Duodenal mucosa (tissue), 2 donors: ENCODE data around the gene CDC42BPA.

Experiments used
- H3K27ac ChIP-seq: one replicate; pipeline ENCODE4 v1.7.0; 2013; ENCODE audit warnings: low read depth, low read length
- H3K27me3 ChIP-seq, 2 donors: one replicate each; pipeline ENCODE4 v1.7.0; 2013; ENCODE audit warnings: low read length in 2 of 2, control low read depth in 1 of 2; ENCODE audit not compliant: insufficient read depth in 2 of 2, control insufficient read depth in 1 of 2
- H3K36me3 ChIP-seq, 2 donors: one replicate each; pipeline ENCODE4 v1.7.0; 2013; ENCODE audit warnings: low read length in 2 of 2, control low read depth in 1 of 2; ENCODE audit not compliant: insufficient read depth in 2 of 2, control insufficient read depth in 1 of 2
- H3K4me1 ChIP-seq, 2 donors: one replicate each; pipeline ENCODE4 v1.7.0; 2013; ENCODE audit warnings: low read length in 2 of 2, control low read depth in 1 of 2; ENCODE audit not compliant: insufficient read depth in 2 of 2, control insufficient read depth in 1 of 2
- H3K4me3 ChIP-seq, 2 donors: one replicate each; pipeline ENCODE4 v1.7.0; 2013; ENCODE audit warnings: low read length in 2 of 2, low read depth in 1 of 2
- H3K9ac ChIP-seq, 2 donors: one replicate each; pipeline ENCODE4 v1.7.0; 2013; ENCODE audit warnings: low read length in 2 of 2, low read depth in 1 of 2
- H3K9me3 ChIP-seq, 2 donors: one replicate each; pipeline ENCODE4 v1.7.0; 2013; ENCODE audit warnings: low read length in 2 of 2, control low read depth in 1 of 2; ENCODE audit not compliant: control insufficient read depth in 1 of 2

The CDC42BPA gene

GRCh38 chr1:226980122-226980560 is 338.2 kb downstream of the CDC42BPA start:
- Histone ChIP-seq H3K27me3 (no peaks in the 10 kb centered on the region), H3K4me3 (no peak overlapping the region), H3K9ac (no peak overlapping the region), H3K27ac (no peak overlapping the region), H3K36me3 (peaks cover 11 to 58% of the 10 kb centered on the region in 2 donors), H3K4me1 (peaks cover 0 to 1% of the 10 kb centered on the region in 2 donors), H3K9me3 (no peaks in the 10 kb centered on the region)

GRCh38 chr1:226979517-226980121 is 338.7 kb downstream of the CDC42BPA start:
- Histone ChIP-seq H3K27me3 (no peaks in the 10 kb centered on the region), H3K27ac (no peak overlapping the region), H3K4me1 (peaks cover 4 to 6% of the 10 kb centered on the region in 2 donors), H3K36me3 (peaks cover 7 to 58% of the 10 kb centered on the region in 2 donors), H3K4me3 (no peak overlapping the region), H3K9ac (no peak overlapping the region), H3K9me3 (no peaks in the 10 kb centered on the region)

DNA sequence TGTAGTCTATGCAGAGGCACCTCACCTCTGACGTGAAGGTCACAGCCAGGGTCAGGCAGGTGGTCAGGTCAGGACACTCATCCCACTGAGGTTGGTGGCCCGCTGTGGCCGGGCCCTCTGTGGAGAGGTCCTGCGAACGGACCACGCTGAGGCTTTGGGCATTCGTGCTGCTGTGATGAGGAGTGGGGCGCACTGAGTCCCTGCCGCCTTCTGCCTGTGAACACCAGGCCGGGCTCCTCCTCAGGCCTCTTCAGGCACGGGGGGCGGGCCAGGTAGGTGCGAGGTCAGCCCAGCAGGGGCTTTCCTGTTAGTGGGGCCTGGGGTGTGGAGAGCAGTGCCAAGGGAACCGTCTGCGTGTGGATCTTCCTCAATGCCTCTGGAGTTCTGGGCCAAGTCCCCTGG is 339.2 kb downstream of the CDC42BPA start:
- Histone ChIP-seq H3K9me3 (no peaks in the 10 kb centered on the region), H3K36me3 (peaks cover 5 to 53% of the 10 kb centered on the region in 2 donors), H3K4me3 (no peak overlapping the region), H3K9ac (no peak overlapping the region), H3K27ac (no peak overlapping the region), H3K4me1 (peaks cover 9 to 12% of the 10 kb centered on the region in 2 donors), H3K27me3 (no peaks in the 10 kb centered on the region)

- H3K4me3 ChIP-seq: no peak overlapping the region
- H3K9ac ChIP-seq: no peak overlapping the region
- H3K36me3 ChIP-seq: peaks cover 5 to 52% of the 10 kb centered on the region in 2 donors
- H3K9me3 ChIP-seq: no peaks in the 10 kb centered on the region
- no peak overlapping the region for H3K27ac ChIP-seq
- H3K27me3 ChIP-seq: no peaks in the 10 kb centered on the region
- peaks cover 14 to 17% of the 10 kb centered on the region in 2 donors for H3K4me1 ChIP-seq
These were observed 339.7 kb downstream of the CDC42BPA start for GRCh38 chr1:226978432-226979114.

DNA sequence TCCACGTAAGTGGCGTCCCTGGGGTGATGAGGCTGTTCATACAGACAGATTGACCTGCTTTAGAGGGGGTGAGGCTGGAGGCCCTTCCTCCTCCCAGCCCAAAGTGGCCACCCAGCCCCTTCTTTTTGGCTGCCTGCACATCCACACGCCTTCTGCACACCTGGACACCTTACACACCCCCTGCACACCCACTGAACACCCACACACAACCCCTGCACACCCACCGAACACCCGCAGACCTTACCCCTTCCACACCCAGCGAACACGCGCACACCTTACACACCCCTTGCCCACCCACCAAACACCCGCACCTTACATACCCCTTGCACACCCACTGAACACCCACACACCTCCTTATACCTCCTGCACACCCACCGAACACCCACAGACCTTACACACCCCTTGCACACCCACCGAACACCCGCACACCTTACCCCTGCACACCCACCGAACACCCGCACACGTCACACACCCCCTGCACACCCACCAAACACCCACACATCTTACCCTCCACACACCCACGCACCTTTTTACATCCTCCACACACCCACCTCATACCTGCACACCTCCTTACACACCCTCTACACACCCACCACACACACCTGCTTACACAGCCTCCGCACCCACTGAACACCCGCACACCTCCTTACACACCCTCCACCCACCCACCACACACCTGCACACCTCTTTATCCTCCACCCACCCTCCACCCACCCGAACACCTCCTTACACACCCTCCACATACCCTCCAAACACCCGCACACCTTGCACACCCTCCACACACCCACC is 340.5 kb downstream of the CDC42BPA start:
- Histone ChIP-seq H3K9me3 (no peaks in the 10 kb centered on the region), H3K27me3 (no peaks in the 10 kb centered on the region), H3K27ac (no peak overlapping the region), H3K9ac (no peak overlapping the region), H3K4me1 (peaks cover 14 to 22% of the 10 kb centered on the region in 2 donors), H3K4me3 (no peak overlapping the region), H3K36me3 (peaks cover under 1 to 48% of the 10 kb centered on the region in 2 donors)

- Histone ChIP-seq H3K9me3 (no peaks in the 10 kb centered on the region), H3K4me3 (no peak overlapping the region), H3K27me3 (no peaks in the 10 kb centered on the region), H3K27ac (no peak overlapping the region), H3K9ac (no peak overlapping the region), H3K36me3 (peaks cover 2 to 45% of the 10 kb centered on the region in 2 donors), H3K4me1 (peaks cover 14 to 22% of the 10 kb centered on the region in 2 donors)
These were observed 341.2 kb downstream of the CDC42BPA start for GRCh38 chr1:226976978-226977642.

GRCh38 chr1:226976276-226976977 is 341.9 kb downstream of the CDC42BPA start:
- Histone ChIP-seq H3K4me1 (peaks cover 14 to 22% of the 10 kb centered on the region in 2 donors), H3K9ac (no peak overlapping the region), H3K27me3 (no peaks in the 10 kb centered on the region), H3K27ac (no peak overlapping the region), H3K9me3 (peaks cover 0 to 5% of the 10 kb centered on the region in 2 donors), H3K36me3 (peaks cover 8 to 50% of the 10 kb centered on the region in 2 donors), H3K4me3 (no peak overlapping the region)

- H3K4me1 ChIP-seq: peaks cover 14 to 22% of the 10 kb centered on the region in 2 donors
- H3K9me3 ChIP-seq: peaks cover 0 to 5% of the 10 kb centered on the region in 2 donors
- H3K36me3 ChIP-seq: peaks cover 8 to 49% of the 10 kb centered on the region in 2 donors
- H3K9ac ChIP-seq: no peak overlapping the region
- no peaks in the 10 kb centered on the region for H3K27me3 ChIP-seq
- H3K4me3 ChIP-seq: no peak overlapping the region
- no peak overlapping the region for H3K27ac ChIP-seq
These were observed 342.7 kb downstream of the CDC42BPA start for GRCh38 chr1:226975259-226976250.
